HUES48 (cell line): ENCODE measurements around the gene TSFM.

Source experiments
- H3K27ac ChIP-seq: one replicate; pipeline ENCODE4 v1.7.0; 2013; ENCODE audit warnings: low read depth, low read length, inconsistent platforms
- H3K27me3 ChIP-seq: 2 replicates; pipeline ENCODE4 v1.6.1; 2013; ENCODE audit warnings: mild to moderate bottlenecking, low read length; ENCODE audit not compliant: control insufficient read depth, insufficient read depth
- H3K36me3 ChIP-seq: 2 replicates; pipeline ENCODE4 v1.6.1; 2013; ENCODE audit warnings: low read length; ENCODE audit not compliant: control insufficient read depth, insufficient read depth
- H3K4me1 ChIP-seq: 2 replicates; pipeline ENCODE4 v1.6.1; 2013; ENCODE audit warnings: mild to moderate bottlenecking, low read length; ENCODE audit not compliant: control insufficient read depth, insufficient read depth
- H3K4me3 ChIP-seq: 2 replicates; pipeline ENCODE4 v1.5.1; 2013; ENCODE audit warnings: mild to moderate bottlenecking, low read depth, low read length
- H3K9ac ChIP-seq: 2 replicates; pipeline ENCODE4 v1.6.1; 2013; ENCODE audit warnings: mild to moderate bottlenecking, low read depth, low read length, moderate library complexity
- H3K9me3 ChIP-seq: 2 replicates; pipeline ENCODE4 v1.6.1; 2013; ENCODE audit warnings: low read length; ENCODE audit not compliant: control insufficient read depth, insufficient read depth

The TSFM gene

DNA sequence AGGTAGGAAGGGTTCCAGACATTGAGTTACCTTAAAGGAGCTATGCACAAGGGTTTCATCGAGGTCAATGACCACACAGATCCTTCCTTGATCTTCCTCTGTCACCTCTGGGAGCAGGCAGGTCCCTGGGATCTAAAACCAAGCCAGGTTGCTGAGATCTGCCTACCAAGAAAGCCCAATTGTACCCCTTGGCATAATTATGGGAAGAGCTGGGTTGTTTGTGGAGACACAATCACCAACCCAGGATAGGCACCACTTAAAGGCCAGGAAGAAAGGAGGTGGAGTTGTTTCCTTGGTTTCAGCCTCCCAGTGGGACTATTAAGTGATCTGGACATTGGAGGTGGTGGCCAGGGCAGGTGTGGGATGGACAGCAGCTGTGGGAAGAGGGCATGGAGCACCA lies 44.4 kb downstream of the TSFM start:
- Histone ChIP-seq H3K4me3 (no peak overlapping the region), H3K9me3 (no peaks in the 10 kb centered on the region), H3K9ac (no peak overlapping the region), H3K36me3 (peaks cover 79% of the 10 kb centered on the region), H3K27me3 (no peaks in the 10 kb centered on the region), H3K27ac (no peak overlapping the region), H3K4me1 (peaks cover 2% of the 10 kb centered on the region; the same call in 1 of the 2 replicates)

DNA sequence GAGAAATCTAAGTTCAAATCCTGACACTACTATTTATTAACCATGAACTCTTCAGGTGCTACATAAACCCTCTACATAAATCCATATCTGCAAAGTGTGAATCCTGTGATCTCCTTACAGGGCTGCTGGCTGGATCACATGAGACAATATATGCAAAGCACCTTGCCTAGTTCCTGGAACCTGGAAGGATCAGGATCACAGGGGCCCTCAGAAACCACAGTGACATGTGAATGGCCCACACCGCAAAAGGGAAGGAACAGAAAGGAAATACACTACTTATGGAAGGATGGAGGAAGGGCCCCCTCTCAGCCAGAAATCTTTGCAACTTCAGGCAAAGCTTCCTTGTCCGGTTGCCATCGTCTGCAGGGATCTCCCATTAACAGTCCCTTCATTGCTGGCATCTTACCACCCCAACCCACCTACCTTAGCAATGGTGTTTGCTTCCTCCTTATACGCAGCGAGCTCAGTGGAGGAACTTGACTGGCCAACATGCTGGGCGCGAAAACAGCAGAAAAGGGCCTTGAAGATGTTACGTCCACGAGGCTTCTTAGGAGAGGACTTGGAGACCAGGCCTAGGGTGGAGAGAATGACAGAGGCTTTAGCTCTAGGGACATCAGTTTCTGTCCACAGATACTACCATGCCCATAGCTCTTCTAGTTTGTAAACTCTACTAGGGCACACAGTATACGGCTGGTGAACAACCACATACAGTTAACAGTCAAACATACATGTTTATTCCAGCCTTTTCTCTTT lies 46.6 kb downstream of the TSFM start:
- H3K36me3 ChIP-seq = peaks cover 57% of the 10 kb centered on the region
- no peak overlapping the region for H3K9ac ChIP-seq
- no peaks in the 10 kb centered on the region for H3K27me3 ChIP-seq
- peaks cover 13% of the 10 kb centered on the region for H3K4me1 ChIP-seq
- no peak overlapping the region for H3K27ac ChIP-seq
- H3K9me3 ChIP-seq = no peaks in the 10 kb centered on the region
- no peak overlapping the region for H3K4me3 ChIP-seq

GRCh38 chr12:57830393-57830792 lies 47.8 kb downstream of the TSFM start:
- Histone ChIP-seq H3K36me3 (peaks cover 45% of the 10 kb centered on the region), H3K4me3 (no peak overlapping the region), H3K27me3 (no peaks in the 10 kb centered on the region), H3K27ac (no peak overlapping the region), H3K9ac (no peak overlapping the region), H3K9me3 (no peaks in the 10 kb centered on the region), H3K4me1 (peaks cover 19% of the 10 kb centered on the region)

- no peaks in the 10 kb centered on the region for H3K27me3 ChIP-seq
- no peak overlapping the region for H3K9ac ChIP-seq
- H3K27ac ChIP-seq = peak overlapping the region; percentile 6
- peaks cover 42% of the 10 kb centered on the region for H3K4me1 ChIP-seq
- H3K4me3 ChIP-seq = no peak overlapping the region
- peaks cover 19% of the 10 kb centered on the region for H3K36me3 ChIP-seq
- no peaks in the 10 kb centered on the region for H3K9me3 ChIP-seq
Measured at GRCh38 chr12:57832966-57833365, 50.4 kb downstream of the TSFM start.

- peaks cover 13% of the 10 kb centered on the region for H3K36me3 ChIP-seq
- H3K4me1 ChIP-seq = peaks cover 49% of the 10 kb centered on the region
- no peak overlapping the region for H3K9ac ChIP-seq
- no peak overlapping the region for H3K27ac ChIP-seq
- no peak overlapping the region for H3K4me3 ChIP-seq
- H3K9me3 ChIP-seq = no peaks in the 10 kb centered on the region
- H3K27me3 ChIP-seq = no peaks in the 10 kb centered on the region
Measured at GRCh38 chr12:57833672-57834071, 51.1 kb downstream of the TSFM start.

DNA sequence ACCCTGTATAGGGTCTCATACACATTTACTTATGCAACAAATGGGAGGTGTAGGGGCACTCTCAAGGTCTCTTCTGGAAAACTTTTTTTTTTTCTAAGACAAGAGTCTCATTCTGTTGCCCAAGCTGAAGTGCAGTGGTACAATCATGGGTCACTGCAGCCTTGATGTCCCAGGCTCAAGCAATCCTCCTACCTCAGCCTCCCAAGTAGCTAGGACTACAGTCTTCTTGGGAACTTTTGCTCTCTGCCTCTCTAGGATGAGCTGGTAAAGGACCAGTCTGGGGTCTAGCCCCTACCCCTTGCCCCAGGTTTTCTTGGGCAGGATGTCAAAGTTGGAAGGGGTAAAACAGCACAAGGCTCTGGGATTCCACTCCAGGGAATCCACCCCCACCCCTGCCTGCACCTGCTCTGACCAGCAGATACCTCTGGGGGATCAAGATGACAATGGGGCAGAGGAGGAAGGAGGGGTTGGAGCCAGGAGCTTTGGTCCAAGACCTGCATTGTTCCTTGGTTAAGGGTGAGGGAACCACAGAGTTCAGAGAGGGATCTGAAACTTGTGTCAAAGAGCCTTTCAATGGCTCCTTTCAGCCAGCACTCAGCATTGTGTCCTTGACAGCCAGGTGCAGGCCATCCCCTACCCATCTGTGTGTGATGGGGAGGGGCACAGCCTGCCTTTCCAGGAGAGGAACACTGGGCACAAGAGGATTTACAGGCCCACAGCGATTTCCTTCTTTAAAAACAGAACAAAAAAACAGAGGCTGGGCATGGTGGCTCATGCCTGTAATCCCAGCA lies 51.7 kb downstream of the TSFM start:
- Histone ChIP-seq H3K4me1 (peaks cover 54% of the 10 kb centered on the region), H3K27me3 (no peaks in the 10 kb centered on the region), H3K36me3 (peaks cover 6% of the 10 kb centered on the region), H3K9ac (no peak overlapping the region), H3K4me3 (no peak overlapping the region), H3K9me3 (no peaks in the 10 kb centered on the region), H3K27ac (no peak overlapping the region)

- Histone ChIP-seq H3K9me3 (no peaks in the 10 kb centered on the region), H3K27me3 (no peaks in the 10 kb centered on the region), H3K36me3 (no peaks in the 10 kb centered on the region), H3K4me3 (no peak overlapping the region), H3K4me1 (peaks cover 63% of the 10 kb centered on the region), H3K27ac (no peak overlapping the region), H3K9ac (no peak overlapping the region)
Measured at GRCh38 chr12:57835366-57836288, 53.0 kb downstream of the TSFM start.

- H3K27me3 ChIP-seq = no peaks in the 10 kb centered on the region
- H3K4me3 ChIP-seq = no peak overlapping the region
- no peaks in the 10 kb centered on the region for H3K9me3 ChIP-seq
- no peaks in the 10 kb centered on the region for H3K36me3 ChIP-seq
- peaks cover 74% of the 10 kb centered on the region for H3K4me1 ChIP-seq
- H3K27ac ChIP-seq = peak overlapping the region; percentile 69
- no peak overlapping the region for H3K9ac ChIP-seq
Measured at GRCh38 chr12:57836442-57837375, 54.1 kb downstream of the TSFM start.

DNA sequence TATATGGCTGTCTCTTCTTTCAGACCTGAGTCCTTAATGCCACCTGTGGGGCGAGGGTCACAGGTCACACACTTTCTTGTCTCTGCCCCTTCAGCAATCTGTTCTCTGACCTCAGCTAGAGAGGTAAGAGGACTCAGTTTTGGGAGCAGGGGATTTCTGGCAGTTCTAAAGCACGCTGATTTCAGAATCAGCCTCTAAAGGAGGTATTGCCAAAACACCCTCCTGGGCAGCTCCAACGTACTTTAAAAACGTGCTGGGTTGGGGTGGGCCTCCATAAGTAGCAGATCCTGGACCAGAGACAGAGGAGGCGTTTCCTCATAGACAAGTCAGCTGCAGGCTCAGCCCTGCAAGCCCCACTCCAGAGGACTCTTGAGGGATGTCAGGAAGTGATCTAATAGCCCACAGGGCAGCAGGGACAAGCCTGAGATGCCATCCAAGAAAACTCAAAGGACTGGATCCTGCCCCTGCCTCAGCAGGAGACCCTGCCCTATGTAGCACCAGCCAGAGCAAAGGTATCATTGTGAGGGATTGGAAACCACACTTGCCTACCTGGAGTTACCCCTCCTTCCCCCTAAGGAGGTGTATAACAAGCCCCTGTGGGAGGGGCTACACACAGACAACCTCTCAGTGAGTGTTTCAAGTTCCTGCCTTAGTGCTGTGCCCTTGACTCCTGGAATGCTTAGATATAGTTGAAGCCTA lies 55.4 kb downstream of the TSFM start:
- no peaks in the 10 kb centered on the region for H3K36me3 ChIP-seq
- H3K9ac ChIP-seq = 0 out of 2 replicates have a peak overlapping the region, but pooled peaks have one; percentile 0
- no peaks in the 10 kb centered on the region for H3K9me3 ChIP-seq
- peaks cover 82% of the 10 kb centered on the region for H3K4me1 ChIP-seq
- H3K27ac ChIP-seq = peak overlapping the region; percentile 72
- H3K27me3 ChIP-seq = no peaks in the 10 kb centered on the region
- H3K4me3 ChIP-seq = no peak overlapping the region
